SK-N-SH treated with all-trans-retinoic acid at 6 μM for 48 hours (cell line): ENCODE results near the gene TMEM232.

ENCODE experiments used
- ATAC-seq: fragments of 200-7000 bp; cut with Tn5 transposase; 3 replicates; pipeline ENCODE4 v1.9.1; 2020; ENCODE audit warnings: mild to moderate bottlenecking, moderate library complexity
- BACH2 ChIP-seq: fragments of 250-450 bp; sonication (Bioruptor Pico); IDR thresholded peaks from 2 replicates; pipeline ENCODE4 v1.9.0; 2021; ENCODE audit warnings: mild to moderate bottlenecking, borderline replicate concordance
- CSDC2 ChIP-seq: fragments of 250-450 bp; sonication (Bioruptor Pico); IDR thresholded peaks from 2 replicates; pipeline ENCODE4 v1.5.0; 2020; ENCODE audit warnings: mild to moderate bottlenecking, moderate library complexity
- ESRRG ChIP-seq: fragments of 250-450 bp; sonication (Bioruptor Pico); IDR thresholded peaks from 2 replicates; pipeline ENCODE4 v1.6.1; 2021; ENCODE audit warnings: mild to moderate bottlenecking
- GLIS3 ChIP-seq: fragments of 250-450 bp; sonication (Bioruptor Pico); IDR thresholded peaks from 2 replicates; pipeline ENCODE4 v1.5.0; 2020; ENCODE audit warnings: mild to moderate bottlenecking, moderate library complexity
- ISL1 ChIP-seq: fragments of 250-450 bp; sonication (Bioruptor Pico); IDR thresholded peaks from 2 replicates; pipeline ENCODE4 v2.1.2; 2022; ENCODE audit warnings: mild to moderate bottlenecking, moderate library complexity
- OSR1 ChIP-seq: fragments of 250-450 bp; sonication (Bioruptor Pico); IDR thresholded peaks from 2 replicates; pipeline ENCODE4 v1.8.0; 2022; ENCODE audit warnings: moderate library complexity, mild to moderate bottlenecking, inconsistent platforms
- PATZ1 ChIP-seq: fragments of 250-450 bp; sonication (Bioruptor Pico); IDR thresholded peaks from 2 replicates; pipeline ENCODE4 v1.8.0; 2020; ENCODE audit warnings: mild to moderate bottlenecking, moderate library complexity, borderline replicate concordance
- RARB ChIP-seq: fragments of 250-450 bp; sonication (Bioruptor Pico); IDR thresholded peaks from 2 replicates; pipeline ENCODE4 v1.8.0; 2021; ENCODE audit warnings: mild to moderate bottlenecking, moderate library complexity
- TCF4 ChIP-seq: fragments of 250-450 bp; sonication (Bioruptor Pico); IDR thresholded peaks from 2 replicates; pipeline ENCODE4 v1.8.0; 2021; ENCODE audit warnings: mild to moderate bottlenecking, moderate library complexity, borderline replicate concordance
- TOX ChIP-seq: fragments of 250-450 bp; sonication (Bioruptor Pico); IDR thresholded peaks from 2 replicates; pipeline ENCODE4 v1.8.0; 2021; ENCODE audit warnings: mild to moderate bottlenecking, moderate library complexity, borderline replicate concordance
- ZC3H10 ChIP-seq: fragments of 250-450 bp; sonication (Bioruptor Pico); IDR thresholded peaks from 2 replicates; pipeline ENCODE4 v1.5.1; 2021; ENCODE audit warnings: mild to moderate bottlenecking, moderate library complexity
- ZFP3 ChIP-seq: fragments of 250-450 bp; sonication (Bioruptor Pico); IDR thresholded peaks from 2 replicates; pipeline ENCODE4 v1.5.0; 2020; ENCODE audit warnings: mild to moderate bottlenecking, moderate library complexity
- ZNF8 ChIP-seq: fragments of 450-650 bp; formaldehyde crosslinking; IDR thresholded peaks from 2 replicates; pipeline ENCODE4 v1.5.0; 2020; ENCODE audit warnings: mild to moderate bottlenecking, moderate library complexity
- TF ChIP-seq, protein P1 (sequence below): fragments of 250-450 bp; sonication (Bioruptor Pico); IDR thresholded peaks from 2 replicates; pipeline ENCODE4 v1.5.1; 2021; ENCODE audit warnings: mild to moderate bottlenecking, moderate library complexity
- TF ChIP-seq, protein P2 (sequence below): fragments of 250-450 bp; sonication (Bioruptor Pico); IDR thresholded peaks from 2 replicates; pipeline ENCODE4 v1.8.0; 2021; ENCODE audit warnings: low read depth, mild to moderate bottlenecking, moderate library complexity, borderline replicate concordance
- TF ChIP-seq, protein P3 (sequence below): fragments of 250-450 bp; sonication (Bioruptor Pico); IDR thresholded peaks from 2 replicates; pipeline ENCODE4 v1.5.0; 2020; ENCODE audit warnings: mild to moderate bottlenecking, moderate library complexity
- TF ChIP-seq, protein P4 (sequence below): fragments of 250-450 bp; sonication (Bioruptor Pico); IDR thresholded peaks from 2 replicates; pipeline ENCODE4 v1.5.1; 2020; ENCODE audit warnings: low read depth, mild to moderate bottlenecking, moderate library complexity

The TMEM232 gene

GRCh38 chr5:110377943-110378342, 348.5 kb downstream of the TMEM232 start:
- ATAC-seq = peak; percentile 90
- TF ChIP-seq ISL1 (CRISPR knock-in tag) (peak; percentile 97), TCF4 (CRISPR knock-in tag) (no peak), TOX (CRISPR knock-in tag) (peak; percentile 74; the same call in 1 of the 2 replicates), PATZ1 (peak; percentile 37; the same call in 1 of the 2 replicates), GLIS3 (CRISPR knock-in tag) (no peak), ZC3H10 (CRISPR knock-in tag) (0 out of 2 replicates have a peak, but pooled peaks have one; percentile 26)

DNA sequence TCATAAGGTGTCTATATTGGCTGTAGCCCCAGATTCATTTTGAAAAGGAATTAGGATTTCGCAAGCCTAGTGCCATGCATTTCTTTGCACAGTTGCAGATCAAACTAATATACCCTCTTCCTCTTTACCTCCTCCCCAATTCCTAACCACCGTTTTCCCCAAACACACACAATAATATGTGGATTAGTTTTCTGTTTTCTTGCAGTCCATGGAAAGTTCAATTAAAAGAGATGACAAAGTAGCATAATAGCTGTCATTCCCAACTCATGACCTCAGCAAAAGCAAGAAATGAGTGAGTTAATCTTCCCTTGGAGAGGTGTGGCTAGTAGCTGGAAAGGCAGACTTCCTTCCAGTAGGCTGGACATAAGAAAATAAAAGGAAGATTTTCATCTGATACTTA, 349.1 kb downstream of the TMEM232 start:
- ATAC-seq = peak; percentile 50
- TF ChIP-seq ISL1 (CRISPR knock-in tag) = no peak
- no peak for TF ChIP-seq TCF4 (CRISPR knock-in tag)
- no peak for TF ChIP-seq TOX (CRISPR knock-in tag)
- no peak for TF ChIP-seq ZNF8
- TF ChIP-seq, protein P1, sequence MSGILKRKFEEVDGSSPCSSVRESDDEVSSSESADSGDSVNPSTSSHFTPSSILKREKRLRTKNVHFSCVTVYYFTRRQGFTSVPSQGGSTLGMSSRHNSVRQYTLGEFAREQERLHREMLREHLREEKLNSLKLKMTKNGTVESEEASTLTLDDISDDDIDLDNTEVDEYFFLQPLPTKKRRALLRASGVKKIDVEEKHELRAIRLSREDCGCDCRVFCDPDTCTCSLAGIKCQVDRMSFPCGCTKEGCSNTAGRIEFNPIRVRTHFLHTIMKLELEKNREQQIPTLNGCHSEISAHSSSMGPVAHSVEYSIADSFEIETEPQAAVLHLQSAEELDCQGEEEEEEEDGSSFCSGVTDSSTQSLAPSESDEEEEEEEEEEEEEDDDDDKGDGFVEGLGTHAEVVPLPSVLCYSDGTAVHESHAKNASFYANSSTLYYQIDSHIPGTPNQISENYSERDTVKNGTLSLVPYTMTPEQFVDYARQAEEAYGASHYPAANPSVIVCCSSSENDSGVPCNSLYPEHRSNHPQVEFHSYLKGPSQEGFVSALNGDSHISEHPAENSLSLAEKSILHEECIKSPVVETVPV (CRISPR knock-in tag) = no peak
- TF ChIP-seq, protein P2, sequence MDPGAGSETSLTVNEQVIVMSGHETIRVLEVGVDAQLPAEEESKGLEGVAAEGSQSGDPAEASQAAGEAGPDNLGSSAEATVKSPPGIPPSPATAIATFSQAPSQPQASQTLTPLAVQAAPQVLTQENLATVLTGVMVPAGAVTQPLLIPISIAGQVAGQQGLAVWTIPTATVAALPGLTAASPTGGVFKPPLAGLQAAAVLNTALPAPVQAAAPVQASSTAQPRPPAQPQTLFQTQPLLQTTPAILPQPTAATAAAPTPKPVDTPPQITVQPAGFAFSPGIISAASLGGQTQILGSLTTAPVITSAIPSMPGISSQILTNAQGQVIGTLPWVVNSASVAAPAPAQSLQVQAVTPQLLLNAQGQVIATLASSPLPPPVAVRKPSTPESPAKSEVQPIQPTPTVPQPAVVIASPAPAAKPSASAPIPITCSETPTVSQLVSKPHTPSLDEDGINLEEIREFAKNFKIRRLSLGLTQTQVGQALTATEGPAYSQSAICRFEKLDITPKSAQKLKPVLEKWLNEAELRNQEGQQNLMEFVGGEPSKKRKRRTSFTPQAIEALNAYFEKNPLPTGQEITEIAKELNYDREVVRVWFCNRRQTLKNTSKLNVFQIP (CRISPR knock-in tag) = no peak

DNA sequence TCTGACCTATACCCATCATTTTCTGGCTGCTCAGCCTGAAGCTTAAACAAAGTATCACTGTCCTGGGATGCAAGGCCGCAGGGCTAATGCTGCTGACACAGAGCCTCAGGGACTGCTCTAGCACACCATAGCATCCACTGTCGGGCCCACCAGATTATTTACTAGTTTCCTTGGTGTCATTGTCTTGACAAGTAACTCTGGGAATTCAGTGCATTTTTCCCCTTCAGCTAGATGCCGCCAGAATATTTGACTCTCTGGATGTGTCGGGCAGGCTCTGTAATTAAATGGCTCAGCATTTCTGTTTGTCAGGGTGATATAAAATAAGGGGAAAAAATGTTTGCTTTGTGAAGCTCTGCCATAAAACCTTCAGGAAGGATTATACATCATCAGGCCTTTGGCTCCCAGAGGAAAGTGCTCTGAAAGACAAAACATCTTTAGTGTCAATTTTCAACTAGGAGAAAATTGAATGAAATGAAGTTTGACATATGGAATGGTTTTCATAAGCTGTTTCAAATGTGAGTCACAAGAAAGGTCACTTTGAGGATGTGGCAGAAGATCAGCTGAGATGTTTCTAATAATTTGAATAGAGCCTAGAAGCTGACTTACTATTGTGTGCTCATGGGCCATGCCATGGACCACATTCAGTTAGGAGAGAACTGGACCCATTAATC, 350.1 kb downstream of the TMEM232 start:
- TF ChIP-seq RARB = peak; percentile 90
- peak; percentile 74; the same call in 1 of the 2 replicates for TF ChIP-seq PATZ1
- TF ChIP-seq ZC3H10 (CRISPR knock-in tag) = 0 out of 2 replicates have a peak, but pooled peaks have one; percentile 83
- TF ChIP-seq, protein P1 (CRISPR knock-in tag) = peak; percentile 18; the same call in 1 of the 2 replicates
- no peak for TF ChIP-seq OSR1 (CRISPR knock-in tag)
- TF ChIP-seq ESRRG (CRISPR knock-in tag) = no peak
- TF ChIP-seq BACH2 (CRISPR knock-in tag) = no peak
- TF ChIP-seq TOX (CRISPR knock-in tag) = peak; percentile 91
- TF ChIP-seq CSDC2 (CRISPR knock-in tag) = no peak
- TF ChIP-seq, protein P3, sequence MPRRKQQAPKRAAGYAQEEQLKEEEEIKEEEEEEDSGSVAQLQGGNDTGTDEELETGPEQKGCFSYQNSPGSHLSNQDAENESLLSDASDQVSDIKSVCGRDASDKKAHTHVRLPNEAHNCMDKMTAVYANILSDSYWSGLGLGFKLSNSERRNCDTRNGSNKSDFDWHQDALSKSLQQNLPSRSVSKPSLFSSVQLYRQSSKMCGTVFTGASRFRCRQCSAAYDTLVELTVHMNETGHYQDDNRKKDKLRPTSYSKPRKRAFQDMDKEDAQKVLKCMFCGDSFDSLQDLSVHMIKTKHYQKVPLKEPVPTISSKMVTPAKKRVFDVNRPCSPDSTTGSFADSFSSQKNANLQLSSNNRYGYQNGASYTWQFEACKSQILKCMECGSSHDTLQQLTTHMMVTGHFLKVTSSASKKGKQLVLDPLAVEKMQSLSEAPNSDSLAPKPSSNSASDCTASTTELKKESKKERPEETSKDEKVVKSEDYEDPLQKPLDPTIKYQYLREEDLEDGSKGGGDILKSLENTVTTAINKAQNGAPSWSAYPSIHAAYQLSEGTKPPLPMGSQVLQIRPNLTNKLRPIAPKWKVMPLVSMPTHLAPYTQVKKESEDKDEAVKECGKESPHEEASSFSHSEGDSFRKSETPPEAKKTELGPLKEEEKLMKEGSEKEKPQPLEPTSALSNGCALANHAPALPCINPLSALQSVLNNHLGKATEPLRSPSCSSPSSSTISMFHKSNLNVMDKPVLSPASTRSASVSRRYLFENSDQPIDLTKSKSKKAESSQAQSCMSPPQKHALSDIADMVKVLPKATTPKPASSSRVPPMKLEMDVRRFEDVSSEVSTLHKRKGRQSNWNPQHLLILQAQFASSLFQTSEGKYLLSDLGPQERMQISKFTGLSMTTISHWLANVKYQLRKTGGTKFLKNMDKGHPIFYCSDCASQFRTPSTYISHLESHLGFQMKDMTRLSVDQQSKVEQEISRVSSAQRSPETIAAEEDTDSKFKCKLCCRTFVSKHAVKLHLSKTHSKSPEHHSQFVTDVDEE = no peak
- peak; percentile 95 for TF ChIP-seq ISL1 (CRISPR knock-in tag)
- TF ChIP-seq ZFP3 (CRISPR knock-in tag) = no peak
- TF ChIP-seq, protein P4, sequence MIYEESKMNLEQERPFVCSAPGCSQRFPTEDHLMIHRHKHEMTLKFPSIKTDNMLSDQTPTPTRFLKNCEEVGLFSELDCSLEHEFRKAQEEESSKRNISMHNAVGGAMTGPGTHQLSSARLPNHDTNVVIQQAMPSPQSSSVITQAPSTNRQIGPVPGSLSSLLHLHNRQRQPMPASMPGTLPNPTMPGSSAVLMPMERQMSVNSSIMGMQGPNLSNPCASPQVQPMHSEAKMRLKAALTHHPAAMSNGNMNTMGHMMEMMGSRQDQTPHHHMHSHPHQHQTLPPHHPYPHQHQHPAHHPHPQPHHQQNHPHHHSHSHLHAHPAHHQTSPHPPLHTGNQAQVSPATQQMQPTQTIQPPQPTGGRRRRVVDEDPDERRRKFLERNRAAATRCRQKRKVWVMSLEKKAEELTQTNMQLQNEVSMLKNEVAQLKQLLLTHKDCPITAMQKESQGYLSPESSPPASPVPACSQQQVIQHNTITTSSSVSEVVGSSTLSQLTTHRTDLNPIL (CRISPR knock-in tag) = no peak
- peak; percentile 64 for ATAC-seq
